GM12878 (cell line): ENCODE results near the gene CAT. TPM values are rescaled to one million over a fixed set of nuclear protein-coding genes. Genes with fewer than 3 reads are reported as not detected.

Source experiments
- ATAC-seq: fragments of 200-7000 bp; cut with Tn5 transposase; 3 replicates; pipeline ENCODE4 v1.9.1; 2020; ENCODE audit warnings: mild to moderate bottlenecking, moderate library complexity
- BruUV-seq: library from RNA; stranded (reverse); fragments of 400-500 nt; replicated peaks from 2 replicates; lab custom pipeline; 2021; lab: Mats Ljungman, UMichigan
- CTCF ChIA-PET: fragments of 300-600 bp; sonication (Branson Sonifier 250); formaldehyde crosslinking; extraction: SDS; loops from one replicate; lab custom pipeline; 2021; ENCODE audit warnings: inconsistent platforms; lab: Yijun Ruan, JAX
- POLR2A ChIA-PET: fragments of 350-600 bp; formaldehyde crosslinking; extraction: SDS; loops from one replicate; lab custom pipeline; 2021; ENCODE audit warnings: inconsistent platforms; lab: Charles Lee
- RAD21 ChIA-PET: fragments of 300-600 bp; sonication (Branson Sonifier 250); formaldehyde crosslinking; loops from one replicate; lab custom pipeline; 2023; ENCODE audit warnings: antibody characterized with exemption; ENCODE audit not compliant: unreplicated experiment; lab: Charles Lee
- SMC1A ChIA-PET: fragments of 300-600 bp; sonication (Branson Sonifier 250); formaldehyde crosslinking; loops from one replicate; lab custom pipeline; 2023; ENCODE audit not compliant: unreplicated experiment, uncharacterized antibody; lab: Charles Lee
- DNase-seq: peaks from one replicate; pipeline ENCODE4 v3.0.0-alpha.2; 2011; ENCODE audit warnings: low read depth, low spot score
- FAIRE-seq: peaks from 3 replicates; lab custom pipeline; 2011; peaks lifted over from hg19 to GRCh38; lab: Jason Lieb, UNC
- H2AFZ ChIP-seq: 2 replicates; pipeline ENCODE4 v1.6.0; 2011; ENCODE audit warnings: low read depth, low read length, control low read depth; ENCODE audit not compliant: control insufficient read depth
- H3K27ac ChIP-seq: 2 replicates; pipeline ENCODE4 v1.5.1; 2011; ENCODE audit warnings: control low read depth; ENCODE audit not compliant: control insufficient read depth, insufficient read depth
- H3K27me3 ChIP-seq, 2 experiments: replicated peaks in 1 of 2; 2 replicates each; pipeline versions ENCODE4 v1.6.0 to v1.6.1; 2011; ENCODE audit warnings: low read length in 1 of 2; ENCODE audit not compliant: control insufficient read depth in 2 of 2, insufficient read depth in 2 of 2
- H3K36me3 ChIP-seq, 2 experiments: 2 replicates each; pipeline ENCODE4 v1.5.1; 2011; ENCODE audit warnings: low read length in 1 of 2; ENCODE audit not compliant: control insufficient read depth in 2 of 2, insufficient read depth in 2 of 2
- H3K4me1 ChIP-seq: 2 replicates; pipeline ENCODE4 v1.6.1; 2011; ENCODE audit warnings: mild to moderate bottlenecking, low read length, moderate library complexity, mixed read lengths; ENCODE audit not compliant: control insufficient read depth, insufficient read depth
- H3K4me2 ChIP-seq: 2 replicates; pipeline ENCODE4 v1.6.0; 2011; ENCODE audit warnings: control low read depth; ENCODE audit not compliant: control insufficient read depth, insufficient read depth
- H3K4me3 ChIP-seq: fragments of 200-600 bp; sonication (generic); 2 replicates; pipeline ENCODE4 v1.5.1; 2016
- H3K79me2 ChIP-seq: 2 replicates; pipeline ENCODE4 v1.6.0; 2011; ENCODE audit warnings: low read length; ENCODE audit not compliant: control insufficient read depth, insufficient read depth
- H3K9ac ChIP-seq: 2 replicates; pipeline ENCODE4 v1.8.0; 2011; ENCODE audit warnings: low read length, control low read depth, mixed read lengths; ENCODE audit not compliant: control insufficient read depth, insufficient read depth
- H3K9me3 ChIP-seq: replicated peaks from 3 replicates; pipeline ENCODE4 v1.5.1; 2011; ENCODE audit warnings: mild to moderate bottlenecking, low read length; ENCODE audit not compliant: control insufficient read depth, insufficient read depth
- H4K20me1 ChIP-seq: 2 replicates; pipeline ENCODE4 v1.6.0; 2011; ENCODE audit not compliant: control insufficient read depth, insufficient read depth
- IKZF2 ChIP-seq, 2 experiments: fragments of 450-650 bp; IDR thresholded peaks; 2 replicates each; pipeline ENCODE4 v1.6.1; 2017; ENCODE audit warnings: mild to moderate bottlenecking in 2 of 2, moderate library complexity in 2 of 2
- WGBS: methylation state at CpG from one replicate; pipeline ENCODE4 v1.1.6; 2016; ENCODE audit warnings: low lambda C conversion rate; ENCODE audit not compliant: insufficient replicate concordance, insufficient coverage; ENCODE audit errors: missing lambda C conversion rate; 5-methylcytosine and 5-hydroxymethylcytosine counted together
- in situ Hi-C: fragments of 300-500 bp; cut with MboI; formaldehyde crosslinking; loops from 9 replicates; pipeline ENCODE4 v1.14.3; 2018; ENCODE audit warnings: mixed read lengths
- intact Hi-C: fragments of 100-400 bp; cut with micrococcal nuclease; formaldehyde crosslinking; loops from one replicate; pipeline ENCODE4 v1.14.2; 2022; ENCODE audit not compliant: unreplicated experiment
- polyA plus RNA-seq, 11 experiments: library from polyadenylated mRNA; depleted of rRNA in 4 of 11; unstranded in 6 of 11; stranded (reverse) in 5 of 11; fragments of >200 nt; fragmentation: Nextera tagmentation in 4 of 11; fragmentation: Illumina TruSeq in 1 of 11; extraction: Ambion mirVana in 4 of 11; extraction: Trizol in 1 of 11; gene quantifications; 1 replicate in 1 of 11; 2 replicates in 10 of 11; pipeline versions ENCODE4 v1.2.1 to v1.2.3, GENCODE V29; 2011 to 2016; ENCODE audit warnings: inconsistent platforms in 2 of 11, missing spikeins in 2 of 11, low read depth in 1 of 11
- total RNA-seq, 4 experiments: library from RNA; depleted of rRNA in 3 of 4; stranded (reverse); fragments of >200 nt in 3 of 4; fragmentation: Illumina TruSeq in 1 of 4; extraction: Trizol in 1 of 4; gene quantifications; 2 replicates each; pipeline versions ENCODE4 v1.2.1 to v1.2.3, GENCODE V29; 2013 to 2021
- TF ChIP-seq, protein P1 (sequence below): fragments of 150-350 bp; IDR thresholded peaks from 2 replicates; pipeline ENCODE4 v1.6.1; 2016; ENCODE audit warnings: low read depth, low read length
- TF ChIP-seq, protein P2 (sequence below): IDR thresholded peaks from 2 replicates; pipeline ENCODE4 v1.6.1; 2011; ENCODE audit warnings: borderline replicate concordance, low read depth, mild to moderate bottlenecking, moderate library complexity, low read length; ENCODE audit not compliant: insufficient read depth, poor library complexity, severe bottlenecking
- TF ChIP-seq, protein P3 (sequence below): IDR thresholded peaks from 2 replicates; pipeline ENCODE4 v1.6.1; 2012; ENCODE audit warnings: low read depth, low read length, improper control_type of control experiment
- TF ChIP-seq, protein P4 (sequence below): fragments of 450-650 bp; IDR thresholded peaks from 2 replicates; pipeline ENCODE4 v1.6.1; 2018; ENCODE audit warnings: borderline replicate concordance, mild to moderate bottlenecking; ENCODE audit not compliant: partially characterized antibody
- TF ChIP-seq, protein P5 (sequence below): fragments of 450-650 bp; IDR thresholded peaks from 2 replicates; pipeline ENCODE4 v1.6.1; 2016; ENCODE audit warnings: mild to moderate bottlenecking

The CAT gene
- total and polyA plus RNA-seq, 10 of the 15 experiments (the other 5 are each of a cell fraction or from before 2014, with no cell fraction given), result 22.4 to 71.3 (median 33.6) TPM

DNA sequence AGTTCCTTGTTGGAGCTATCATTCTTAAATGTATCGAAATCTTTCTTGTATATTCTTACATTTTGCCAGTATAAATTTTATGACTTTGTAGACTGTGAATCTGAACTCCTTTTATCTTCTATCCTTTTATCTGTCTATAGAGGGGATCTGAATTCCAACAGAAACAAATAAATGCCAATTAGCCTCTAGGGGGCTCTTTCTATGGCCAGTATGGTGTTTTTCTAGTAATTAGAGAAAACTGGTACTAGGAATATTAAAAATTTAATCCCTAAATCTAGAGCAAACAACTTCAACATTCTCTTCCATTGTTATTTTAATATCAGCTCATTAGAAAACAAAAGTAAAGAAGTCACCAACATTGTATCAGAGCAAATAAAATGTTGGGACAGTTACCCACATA is 21.5 kb upstream of the CAT start:
- 0% methylated on average over 1 of the region's 1 CpG for WGBS
- ChIA-PET POLR2A (no interaction called here), CTCF (interaction anchor here (1.2 to 2.0 kb wide), 4 partner anchors 33 to 75 kb away, joined by 3 to 10 read pairs (median 4); no protein-coding TSS in a partner anchor), RAD21 (no interaction called here), SMC1A (interaction anchor here (1.5 to 2.4 kb wide), 2 partner anchors 14 to 31 kb away, joined by 5 to 6 read pairs; no protein-coding TSS in a partner anchor)
- no peak overlapping the region for H3K9ac ChIP-seq
- H2AFZ ChIP-seq, result no peak overlapping the region
- no peak overlapping the region for H3K4me3 ChIP-seq
- H3K27ac ChIP-seq, result no peak overlapping the region
- H3K4me2 ChIP-seq, result no peak overlapping the region
- intact Hi-C loops, result no loop called here
- BruUV-seq, result no TSS peak
- FAIRE-seq (no peak), DNase-seq (no peak), ATAC-seq (no peak)
- in situ Hi-C loops, result no loop called here
- no peaks in the 10 kb centered on the region for H3K4me1 ChIP-seq
- peaks cover 5% of the 10 kb centered on the region; the same call in 2 of the 3 replicates for H3K9me3 ChIP-seq
- peaks cover 0 to 2% of the 10 kb centered on the region in 2 experiments; a peak in 2 of 4 replicates for H3K27me3 ChIP-seq
- no peaks in the 10 kb centered on the region for H3K79me2 ChIP-seq
- TF ChIP-seq, protein P1, sequence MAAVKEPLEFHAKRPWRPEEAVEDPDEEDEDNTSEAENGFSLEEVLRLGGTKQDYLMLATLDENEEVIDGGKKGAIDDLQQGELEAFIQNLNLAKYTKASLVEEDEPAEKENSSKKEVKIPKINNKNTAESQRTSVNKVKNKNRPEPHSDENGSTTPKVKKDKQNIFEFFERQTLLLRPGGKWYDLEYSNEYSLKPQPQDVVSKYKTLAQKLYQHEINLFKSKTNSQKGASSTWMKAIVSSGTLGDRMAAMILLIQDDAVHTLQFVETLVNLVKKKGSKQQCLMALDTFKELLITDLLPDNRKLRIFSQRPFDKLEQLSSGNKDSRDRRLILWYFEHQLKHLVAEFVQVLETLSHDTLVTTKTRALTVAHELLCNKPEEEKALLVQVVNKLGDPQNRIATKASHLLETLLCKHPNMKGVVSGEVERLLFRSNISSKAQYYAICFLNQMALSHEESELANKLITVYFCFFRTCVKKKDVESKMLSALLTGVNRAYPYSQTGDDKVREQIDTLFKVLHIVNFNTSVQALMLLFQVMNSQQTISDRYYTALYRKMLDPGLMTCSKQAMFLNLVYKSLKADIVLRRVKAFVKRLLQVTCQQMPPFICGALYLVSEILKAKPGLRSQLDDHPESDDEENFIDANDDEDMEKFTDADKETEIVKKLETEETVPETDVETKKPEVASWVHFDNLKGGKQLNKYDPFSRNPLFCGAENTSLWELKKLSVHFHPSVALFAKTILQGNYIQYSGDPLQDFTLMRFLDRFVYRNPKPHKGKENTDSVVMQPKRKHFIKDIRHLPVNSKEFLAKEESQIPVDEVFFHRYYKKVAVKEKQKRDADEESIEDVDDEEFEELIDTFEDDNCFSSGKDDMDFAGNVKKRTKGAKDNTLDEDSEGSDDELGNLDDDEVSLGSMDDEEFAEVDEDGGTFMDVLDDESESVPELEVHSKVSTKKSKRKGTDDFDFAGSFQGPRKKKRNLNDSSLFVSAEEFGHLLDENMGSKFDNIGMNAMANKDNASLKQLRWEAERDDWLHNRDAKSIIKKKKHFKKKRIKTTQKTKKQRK, result no peak
- TF ChIP-seq, protein P2, sequence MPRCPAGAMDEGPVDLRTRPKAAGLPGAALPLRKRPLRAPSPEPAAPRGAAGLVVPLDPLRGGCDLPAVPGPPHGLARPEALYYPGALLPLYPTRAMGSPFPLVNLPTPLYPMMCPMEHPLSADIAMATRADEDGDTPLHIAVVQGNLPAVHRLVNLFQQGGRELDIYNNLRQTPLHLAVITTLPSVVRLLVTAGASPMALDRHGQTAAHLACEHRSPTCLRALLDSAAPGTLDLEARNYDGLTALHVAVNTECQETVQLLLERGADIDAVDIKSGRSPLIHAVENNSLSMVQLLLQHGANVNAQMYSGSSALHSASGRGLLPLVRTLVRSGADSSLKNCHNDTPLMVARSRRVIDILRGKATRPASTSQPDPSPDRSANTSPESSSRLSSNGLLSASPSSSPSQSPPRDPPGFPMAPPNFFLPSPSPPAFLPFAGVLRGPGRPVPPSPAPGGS, result no peak
- TF ChIP-seq, protein P3, sequence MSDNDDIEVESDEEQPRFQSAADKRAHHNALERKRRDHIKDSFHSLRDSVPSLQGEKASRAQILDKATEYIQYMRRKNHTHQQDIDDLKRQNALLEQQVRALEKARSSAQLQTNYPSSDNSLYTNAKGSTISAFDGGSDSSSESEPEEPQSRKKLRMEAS, result no peak
- no peak for TF ChIP-seq IKZF2 (IDR thresholded peaks at IDR 0.05)
- TF ChIP-seq, protein P4, sequence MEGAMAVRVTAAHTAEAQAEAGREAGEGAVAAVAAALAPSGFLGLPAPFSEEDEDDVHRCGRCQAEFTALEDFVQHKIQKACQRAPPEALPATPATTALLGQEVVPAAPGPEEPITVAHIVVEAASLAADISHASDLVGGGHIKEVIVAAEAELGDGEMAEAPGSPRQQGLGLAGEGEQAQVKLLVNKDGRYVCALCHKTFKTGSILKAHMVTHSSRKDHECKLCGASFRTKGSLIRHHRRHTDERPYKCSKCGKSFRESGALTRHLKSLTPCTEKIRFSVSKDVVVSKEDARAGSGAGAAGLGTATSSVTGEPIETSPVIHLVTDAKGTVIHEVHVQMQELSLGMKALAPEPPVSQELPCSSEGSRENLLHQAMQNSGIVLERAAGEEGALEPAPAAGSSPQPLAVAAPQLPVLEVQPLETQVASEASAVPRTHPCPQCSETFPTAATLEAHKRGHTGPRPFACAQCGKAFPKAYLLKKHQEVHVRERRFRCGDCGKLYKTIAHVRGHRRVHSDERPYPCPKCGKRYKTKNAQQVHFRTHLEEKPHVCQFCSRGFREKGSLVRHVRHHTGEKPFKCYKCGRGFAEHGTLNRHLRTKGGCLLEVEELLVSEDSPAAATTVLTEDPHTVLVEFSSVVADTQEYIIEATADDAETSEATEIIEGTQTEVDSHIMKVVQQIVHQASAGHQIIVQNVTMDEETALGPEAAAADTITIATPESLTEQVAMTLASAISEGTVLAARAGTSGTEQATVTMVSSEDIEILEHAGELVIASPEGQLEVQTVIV, result no peak
- TF ChIP-seq, protein P5, sequence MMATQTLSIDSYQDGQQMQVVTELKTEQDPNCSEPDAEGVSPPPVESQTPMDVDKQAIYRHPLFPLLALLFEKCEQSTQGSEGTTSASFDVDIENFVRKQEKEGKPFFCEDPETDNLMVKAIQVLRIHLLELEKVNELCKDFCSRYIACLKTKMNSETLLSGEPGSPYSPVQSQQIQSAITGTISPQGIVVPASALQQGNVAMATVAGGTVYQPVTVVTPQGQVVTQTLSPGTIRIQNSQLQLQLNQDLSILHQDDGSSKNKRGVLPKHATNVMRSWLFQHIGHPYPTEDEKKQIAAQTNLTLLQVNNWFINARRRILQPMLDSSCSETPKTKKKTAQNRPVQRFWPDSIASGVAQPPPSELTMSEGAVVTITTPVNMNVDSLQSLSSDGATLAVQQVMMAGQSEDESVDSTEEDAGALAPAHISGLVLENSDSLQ, result no peak
- no peaks in the 10 kb centered on the region for H3K36me3 ChIP-seq
- H4K20me1 ChIP-seq, result no peaks in the 10 kb centered on the region
